Activated CD4-positive, CD25-positive, alpha-beta regulatory T cell (primary cell): Measurements from ENCODE around the gene JAKMIP1.

Source experiments
- DNase-seq, 4 experiments: peaks; one replicate each; lab custom pipeline; 2025; lab: John Stamatoyannopoulos, UW

The JAKMIP1 gene

GRCh38 chr4:6042293-6043063 lies 157.9 kb downstream of the JAKMIP1 start:
- DNase-seq = no peak

DNA sequence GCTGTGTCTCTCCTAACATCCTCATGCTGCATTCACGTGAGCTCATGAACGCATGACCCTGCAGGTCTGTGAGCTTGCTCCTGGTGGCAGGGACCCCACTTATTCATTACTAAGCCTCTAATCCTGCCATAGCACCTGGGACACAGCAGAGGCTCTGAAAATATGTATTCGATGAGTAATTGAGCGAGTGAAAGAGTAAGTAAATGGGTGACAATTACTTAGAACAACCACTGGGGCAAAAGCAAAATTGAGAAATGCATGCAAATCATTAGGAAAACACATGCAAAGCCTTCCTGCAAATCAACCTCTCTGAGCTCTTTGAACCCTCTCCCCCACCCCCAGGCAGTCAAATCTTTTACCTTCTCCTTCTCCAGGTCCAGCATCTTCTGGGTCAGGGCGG lies 158.5 kb downstream of the JAKMIP1 start:
- no peak for DNase-seq

DNA sequence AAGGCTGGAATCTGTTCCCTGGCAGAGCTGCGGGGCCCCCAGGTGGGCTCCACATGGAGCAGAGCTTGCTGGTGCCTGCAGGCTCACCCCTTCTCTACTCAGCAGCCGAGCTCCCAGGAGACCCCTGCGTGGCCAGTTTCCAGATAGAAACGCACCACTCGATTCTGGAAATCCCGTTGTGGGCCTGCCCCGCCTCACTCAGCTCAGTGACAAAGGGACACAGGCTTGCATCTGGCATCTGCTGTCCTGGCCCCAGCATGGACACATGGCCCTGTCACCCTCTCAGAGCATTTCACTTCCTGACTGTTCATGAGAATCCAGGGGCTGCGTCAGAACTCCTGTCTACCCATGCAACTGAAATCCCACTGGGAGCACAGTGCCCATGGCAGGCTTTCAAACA lies 161.6 kb downstream of the JAKMIP1 start:
- no peak for DNase-seq

DNA sequence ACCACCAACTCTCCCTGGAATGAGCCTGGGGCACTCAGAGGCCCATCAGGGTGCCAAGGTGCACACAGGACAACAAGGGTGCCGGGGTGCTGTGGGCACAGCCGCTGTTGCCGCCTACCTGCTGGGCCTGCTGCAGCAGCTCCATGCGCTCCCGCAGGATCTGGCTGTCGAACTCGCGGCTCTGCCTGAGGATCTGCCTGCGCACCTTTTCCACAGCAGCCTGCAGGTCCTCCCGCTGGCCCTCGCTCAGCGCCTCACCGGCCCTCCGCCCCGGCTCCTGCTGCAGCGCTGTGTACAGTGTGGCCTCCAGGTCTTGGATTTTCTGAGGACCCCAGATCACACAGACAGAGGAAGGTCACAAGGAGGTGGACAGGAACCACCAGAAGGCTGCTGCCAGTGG lies 164.6 kb downstream of the JAKMIP1 start:
- DNase-seq = no peak

GRCh38 chr4:6033381-6033780 lies 167.0 kb downstream of the JAKMIP1 start:
- DNase-seq = no peak

- no peak for DNase-seq
Measured at GRCh38 chr4:6032249-6033244, 167.8 kb downstream of the JAKMIP1 start.

GRCh38 chr4:6031846-6032245 lies 168.5 kb downstream of the JAKMIP1 start:
- DNase-seq = no peak

GRCh38 chr4:6030679-6031078 lies 169.7 kb downstream of the JAKMIP1 start:
- no peak for DNase-seq

DNA sequence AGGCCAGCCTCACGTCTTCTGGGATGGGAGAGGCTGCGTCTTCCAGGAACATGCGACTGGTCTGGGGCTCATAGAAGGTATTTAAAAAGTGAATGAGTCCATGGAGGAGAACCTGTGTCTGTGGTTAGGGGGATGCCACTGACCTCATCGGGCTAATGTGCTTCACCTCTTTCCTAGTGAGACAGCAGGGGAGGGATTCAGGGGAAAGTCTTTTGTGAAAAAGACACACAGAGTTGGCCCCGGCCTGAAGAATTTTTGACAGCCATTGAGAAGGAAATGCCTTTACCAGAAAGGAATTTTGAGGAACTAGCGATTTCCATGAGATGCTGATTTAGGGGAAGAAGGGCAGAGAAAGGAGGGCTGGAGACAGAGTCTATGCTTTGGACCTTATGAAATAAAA lies 171.1 kb downstream of the JAKMIP1 start:
- DNase-seq = no peak

DNA sequence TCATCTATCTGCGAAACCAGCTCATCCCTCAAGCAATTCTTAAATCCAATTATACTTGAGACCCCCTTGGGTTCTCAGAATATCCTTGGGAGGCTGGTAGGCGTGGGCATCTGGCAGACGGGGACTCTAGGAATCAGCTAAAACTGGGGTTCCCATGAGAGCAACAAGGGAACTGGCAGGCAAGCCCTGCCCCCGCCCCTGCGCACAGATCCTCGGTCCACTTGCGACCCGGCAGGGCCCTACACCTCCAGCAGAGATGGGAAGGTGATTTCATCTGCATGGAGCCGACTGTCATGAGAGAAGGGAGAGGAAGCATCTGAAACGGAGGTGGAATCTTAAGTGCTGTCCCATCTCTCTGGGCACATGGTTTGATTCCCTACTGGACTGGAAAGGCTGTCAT lies 172.2 kb downstream of the JAKMIP1 start:
- DNase-seq = no peak

DNA sequence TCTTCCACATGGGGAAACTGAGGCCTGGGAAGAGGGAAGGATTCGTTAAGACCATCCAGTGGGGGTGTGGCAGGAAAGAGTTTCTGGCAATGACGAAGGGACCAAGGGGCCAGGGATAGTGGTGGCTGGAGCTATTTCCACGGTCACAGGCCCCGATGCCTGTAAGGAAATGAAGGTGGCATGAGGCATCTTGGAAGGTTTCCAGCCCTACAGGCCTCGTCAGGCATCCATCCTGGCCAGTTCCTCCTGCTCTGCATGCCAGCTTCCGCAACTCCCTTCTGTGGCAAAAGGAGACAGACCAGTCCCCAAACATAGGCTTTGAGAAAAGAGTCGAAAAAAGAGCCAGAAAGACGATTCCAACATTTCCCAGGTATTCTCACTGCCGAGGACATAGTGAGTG lies 173.0 kb downstream of the JAKMIP1 start:
- no peak for DNase-seq

DNA sequence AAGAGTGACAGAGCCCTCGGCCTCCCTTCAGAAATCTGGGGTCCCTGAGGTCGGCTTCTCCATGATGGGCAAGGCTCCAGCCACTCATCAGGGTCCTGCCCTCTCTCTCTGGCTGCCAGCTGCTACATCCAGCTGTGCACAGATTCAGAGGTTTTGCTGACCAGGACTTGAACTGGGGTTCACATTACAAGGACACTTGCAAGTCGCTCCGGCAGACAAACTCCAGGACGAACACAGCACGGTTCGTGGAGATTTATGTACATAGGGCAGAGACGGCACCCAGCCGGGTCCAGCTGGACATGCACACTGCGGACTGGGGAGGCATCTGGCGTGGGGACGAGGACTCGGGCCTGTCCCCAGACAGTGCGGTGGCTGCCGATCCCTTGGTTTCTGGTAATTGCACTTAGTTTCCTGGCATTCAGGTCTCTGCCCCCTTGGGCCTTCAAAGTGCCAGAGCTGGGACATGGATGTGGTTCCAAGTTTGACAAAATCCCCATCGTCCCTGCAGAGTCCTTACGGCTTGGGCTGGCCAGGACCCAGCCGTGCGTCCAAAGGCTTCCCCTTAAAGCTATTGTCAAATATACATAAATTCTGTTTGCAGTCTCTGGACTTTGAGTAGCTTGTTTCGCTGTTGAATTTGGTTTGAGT lies 175.9 kb downstream of the JAKMIP1 start:
- DNase-seq = no peak

- no peak for DNase-seq
Measured at GRCh38 chr4:6023731-6024130, 176.6 kb downstream of the JAKMIP1 start.

- no peak for DNase-seq
Measured at GRCh38 chr4:6022607-6023288, 177.6 kb downstream of the JAKMIP1 start.

DNA sequence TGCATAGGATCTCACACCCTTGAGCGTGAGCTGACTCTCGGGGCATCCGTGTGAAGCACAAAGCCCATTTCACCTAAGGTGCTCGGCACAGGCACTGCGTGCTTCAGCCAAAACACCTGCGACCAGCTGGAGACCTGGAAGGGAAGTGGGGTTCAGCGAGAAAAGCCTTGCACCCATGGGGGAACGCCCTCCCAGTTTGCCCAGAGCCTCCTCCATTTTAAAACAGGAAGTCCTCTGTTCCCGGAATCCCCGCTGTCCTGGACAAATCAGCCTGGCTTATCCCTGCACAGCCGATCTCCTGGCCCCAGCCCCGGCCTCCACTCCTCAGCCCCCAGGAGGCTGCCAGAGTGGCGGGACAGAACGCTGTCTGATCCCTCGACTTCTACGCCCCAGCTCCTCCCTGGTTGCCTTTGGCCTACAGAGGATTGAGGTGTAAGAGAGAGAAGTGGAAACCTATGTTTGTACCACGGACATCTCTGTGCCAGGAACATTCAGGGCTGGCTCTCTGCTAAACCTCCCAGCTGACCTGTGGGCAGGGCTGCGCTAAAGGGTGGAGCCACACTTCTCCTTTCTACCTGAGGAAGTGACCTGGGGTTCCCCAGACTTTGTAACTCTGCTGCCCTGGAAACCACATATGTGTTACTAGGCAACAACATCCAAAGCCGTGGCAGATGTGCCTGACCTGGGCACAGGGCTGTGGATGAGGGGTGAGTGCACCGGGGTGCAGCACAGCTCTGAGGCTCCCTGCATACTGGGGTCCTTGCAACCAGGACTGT lies 178.3 kb downstream of the JAKMIP1 start:
- DNase-seq = no peak

GRCh38 chr4:6020613-6021012 lies 179.7 kb downstream of the JAKMIP1 start:
- DNase-seq = no peak

DNA sequence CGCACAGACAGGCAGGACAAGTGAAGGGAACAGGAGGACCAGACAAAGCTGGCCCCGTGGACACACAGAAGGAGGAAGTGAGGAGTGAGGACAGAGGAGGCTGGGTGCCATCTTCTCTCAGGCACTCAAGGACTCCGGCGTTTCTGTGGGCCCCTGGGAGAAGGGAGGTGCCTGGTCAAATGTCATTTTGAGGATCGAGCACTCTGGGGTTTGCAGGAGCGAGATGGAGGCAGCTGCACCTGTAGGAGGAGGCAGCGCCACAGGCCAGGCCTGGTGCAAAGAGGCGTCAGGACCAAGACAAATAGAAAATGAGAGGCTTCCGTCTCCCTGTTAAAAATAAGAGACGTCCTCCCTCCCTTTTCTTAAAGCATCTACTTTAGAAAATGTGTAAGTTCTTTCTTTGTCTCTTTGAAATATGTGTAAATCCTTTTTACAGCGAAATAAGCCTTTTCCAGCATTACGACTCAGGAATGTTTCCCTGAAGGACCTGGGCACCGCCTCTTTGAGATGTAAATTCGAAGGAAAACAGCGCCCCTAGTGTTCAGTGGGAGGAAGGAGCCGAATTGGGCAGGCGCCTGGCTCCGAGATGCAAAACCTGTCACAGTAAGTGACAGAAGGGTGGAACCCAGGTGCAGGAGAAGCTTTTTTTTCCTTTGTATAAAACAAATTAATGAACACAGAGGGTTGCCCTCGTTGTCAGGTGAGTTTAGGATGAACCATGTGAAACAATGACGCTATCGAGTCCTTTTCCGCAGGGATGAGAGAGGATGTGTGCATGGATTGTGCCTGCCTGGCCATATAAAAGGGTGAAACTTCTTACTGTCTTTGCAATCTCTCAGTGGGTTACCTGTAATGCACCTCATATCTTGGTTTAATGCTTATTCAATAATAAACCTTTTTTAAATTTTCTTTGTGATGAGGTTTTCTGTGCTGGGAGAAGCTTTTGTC lies 180.8 kb downstream of the JAKMIP1 start:
- DNase-seq = no peak

- no peak for DNase-seq
Measured at GRCh38 chr4:6018331-6018730, 182.0 kb downstream of the JAKMIP1 start, which contains the start of gene C4orf50. TSS of gene C4orf50 (minus strand) at chr4:6018431.

DNA sequence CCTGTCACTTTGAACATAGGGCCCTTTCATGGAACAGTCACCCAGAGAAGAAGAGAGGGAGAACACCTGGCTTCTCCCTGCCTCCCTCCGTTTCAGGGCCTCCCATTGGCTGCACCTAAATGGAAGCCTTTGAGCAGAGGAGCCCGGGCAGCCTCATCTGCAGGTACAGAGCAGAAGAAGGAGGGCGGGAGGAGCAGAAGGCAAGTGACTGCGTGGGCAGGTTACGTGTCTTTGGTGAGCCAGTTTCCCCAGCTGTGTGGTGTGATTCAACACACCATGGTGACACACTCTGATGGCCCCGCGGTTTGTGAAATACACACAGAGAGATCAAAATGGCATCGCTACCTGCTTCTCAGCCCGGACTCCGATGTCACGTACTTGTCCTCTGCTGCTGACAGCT lies 182.5 kb downstream of the JAKMIP1 start:
- no peak for DNase-seq

DNA sequence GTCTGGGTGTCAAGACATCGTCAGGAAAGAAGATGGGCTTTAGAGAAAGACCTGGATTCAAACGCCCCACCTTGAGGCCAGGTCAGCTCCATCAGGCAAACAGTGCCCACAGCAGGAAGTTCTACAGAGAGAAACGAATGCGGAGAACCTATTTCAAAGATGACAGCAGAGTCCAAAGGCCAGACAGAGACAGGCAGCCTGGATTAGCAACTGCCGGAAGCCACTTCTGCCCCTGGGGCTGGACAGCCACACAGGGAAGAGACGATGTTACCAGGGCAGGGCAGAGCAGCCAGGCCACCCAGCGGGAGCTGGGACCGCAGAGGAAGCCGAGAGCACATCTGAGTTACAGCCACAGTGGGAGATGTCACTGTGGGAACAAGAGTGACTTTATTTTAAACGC lies 183.3 kb downstream of the JAKMIP1 start:
- DNase-seq = no peak
